SU-DHL-6 (cell line): Measurements from ENCODE around the gene MYRF.

Experiments
- H2AFZ ChIP-seq: fragments of 200-600 bp; sonication (generic); 2 replicates; pipeline ENCODE4 v1.6.1; 2014; ENCODE audit warnings: low read depth, mild to moderate bottlenecking, moderate library complexity, mixed read lengths, antibody characterized with exemption, low read length; ENCODE audit not compliant: severe bottlenecking
- H3F3A ChIP-seq: fragments of 200-600 bp; shearing (Covaris generic); 2 replicates; pipeline ENCODE4 v1.6.0; 2016; ENCODE audit warnings: antibody characterized with exemption, mild to moderate bottlenecking; ENCODE audit not compliant: insufficient read depth
- H3K27ac ChIP-seq: fragments of 200-600 bp; sonication (generic); 2 replicates; pipeline ENCODE4 v1.5.1; 2016; ENCODE audit warnings: low read depth, mild to moderate bottlenecking, low read length, moderate library complexity, mixed read lengths
- H3K27me3 ChIP-seq: fragments of 200-600 bp; sonication (generic), shearing (Covaris generic); 2 replicates; pipeline ENCODE4 v1.6.0; 2014; ENCODE audit warnings: mild to moderate bottlenecking, low read length
- H3K36me3 ChIP-seq: fragments of 200-600 bp; sonication (generic); 2 replicates; pipeline ENCODE4 v1.6.1; 2014; ENCODE audit warnings: mild to moderate bottlenecking, low read length, mixed read lengths
- H3K4me2 ChIP-seq: fragments of 300-600, 200-600 bp; shearing (Covaris generic), sonication (generic); 2 replicates; pipeline ENCODE4 v1.6.0; 2014; ENCODE audit warnings: low read length, low read depth, mild to moderate bottlenecking; ENCODE audit not compliant: poor library complexity, severe bottlenecking
- H3K4me3 ChIP-seq: fragments of 200-600 bp; sonication (generic); 2 replicates; pipeline ENCODE4 v1.5.1; 2014; ENCODE audit warnings: antibody characterized with exemption, low read length, mild to moderate bottlenecking, mixed read lengths; ENCODE audit not compliant: insufficient read depth, poor library complexity, severe bottlenecking
- H3K79me2 ChIP-seq: fragments of 200-600 bp; sonication (generic); 2 replicates; pipeline ENCODE4 v1.6.1; 2014; ENCODE audit warnings: mild to moderate bottlenecking, low read length, moderate library complexity; ENCODE audit not compliant: insufficient read depth
- H3K9ac ChIP-seq: fragments of 200-600 bp; sonication (generic); 2 replicates; pipeline ENCODE4 v1.7.0; 2014; ENCODE audit warnings: mild to moderate bottlenecking, low read length
- H3K9me2 ChIP-seq: fragments of 200-600 bp; sonication (generic); replicated peaks from 2 replicates; pipeline ENCODE4 v1.6.1; 2014; ENCODE audit warnings: low read length; ENCODE audit not compliant: insufficient read depth
- H3K9me3 ChIP-seq: fragments of 200-600 bp; sonication (generic); 2 replicates; pipeline ENCODE4 v1.6.1; 2014; ENCODE audit warnings: low read length, mixed read lengths; ENCODE audit not compliant: insufficient read depth
- H4K20me1 ChIP-seq: fragments of 200-600 bp; sonication (generic); 2 replicates; pipeline ENCODE4 v1.6.1; 2014; ENCODE audit warnings: low read depth, mild to moderate bottlenecking, antibody characterized with exemption, low read length, moderate library complexity, mixed read lengths
- EZH2phosphoT487 ChIP-seq: fragments of 200-600 bp; sonication (generic), shearing (Covaris generic); conservative IDR thresholded peaks from 2 replicates; pipeline ENCODE4 v1.6.1; 2018; ENCODE audit warnings: mild to moderate bottlenecking, antibody characterized with exemption, low read length, moderate library complexity, mixed read lengths
- TF ChIP-seq, protein P1 (sequence below): fragments of 200-600 bp; sonication (generic); IDR thresholded peaks from one replicate; pipeline ENCODE4 v1.5.1; 2017; ENCODE audit warnings: antibody characterized with exemption, mild to moderate bottlenecking, low read length, moderate library complexity; ENCODE audit not compliant: insufficient read depth, poor library complexity, severe bottlenecking

MYRF gene

DNA sequence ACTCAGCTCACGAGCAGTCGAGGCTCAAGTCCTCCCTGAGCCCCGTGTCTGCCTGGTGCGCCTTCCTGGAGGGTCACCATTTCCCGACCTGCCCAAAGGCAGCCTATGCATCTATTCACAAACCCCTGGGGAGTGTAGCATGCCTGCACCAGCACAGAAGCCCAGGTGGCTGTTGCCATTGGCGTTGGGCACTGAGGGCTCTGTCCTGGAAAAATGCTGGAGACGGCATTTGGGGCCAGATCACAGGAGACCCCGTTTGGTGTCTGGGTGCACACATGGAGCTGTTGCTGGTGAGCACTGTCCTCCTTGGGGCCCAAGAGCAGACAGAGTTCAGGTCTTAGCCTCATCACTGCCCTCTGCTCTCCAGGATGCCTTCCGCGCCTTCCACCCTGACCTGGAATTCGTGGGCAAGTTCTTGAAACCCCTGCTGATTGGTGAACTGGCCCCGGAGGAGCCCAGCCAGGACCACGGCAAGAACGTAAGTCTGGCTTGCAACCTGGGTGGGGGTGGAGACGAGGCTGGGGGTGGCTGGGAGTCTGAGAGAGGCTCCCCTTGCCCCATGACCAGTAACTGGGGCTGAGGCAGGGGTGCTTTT, 85.1 kb downstream of the MYRF start:
- H3F3A ChIP-seq = peaks cover 4% of the 10 kb centered on the region; the same call in 1 of the 2 replicates
- no peaks in the 10 kb centered on the region for H4K20me1 ChIP-seq
- no peaks in the 10 kb centered on the region for H3K27me3 ChIP-seq
- no peaks in the 10 kb centered on the region for H3K9me2 ChIP-seq
- H3K9ac ChIP-seq = no peak overlapping the region
- TF ChIP-seq, protein P1, sequence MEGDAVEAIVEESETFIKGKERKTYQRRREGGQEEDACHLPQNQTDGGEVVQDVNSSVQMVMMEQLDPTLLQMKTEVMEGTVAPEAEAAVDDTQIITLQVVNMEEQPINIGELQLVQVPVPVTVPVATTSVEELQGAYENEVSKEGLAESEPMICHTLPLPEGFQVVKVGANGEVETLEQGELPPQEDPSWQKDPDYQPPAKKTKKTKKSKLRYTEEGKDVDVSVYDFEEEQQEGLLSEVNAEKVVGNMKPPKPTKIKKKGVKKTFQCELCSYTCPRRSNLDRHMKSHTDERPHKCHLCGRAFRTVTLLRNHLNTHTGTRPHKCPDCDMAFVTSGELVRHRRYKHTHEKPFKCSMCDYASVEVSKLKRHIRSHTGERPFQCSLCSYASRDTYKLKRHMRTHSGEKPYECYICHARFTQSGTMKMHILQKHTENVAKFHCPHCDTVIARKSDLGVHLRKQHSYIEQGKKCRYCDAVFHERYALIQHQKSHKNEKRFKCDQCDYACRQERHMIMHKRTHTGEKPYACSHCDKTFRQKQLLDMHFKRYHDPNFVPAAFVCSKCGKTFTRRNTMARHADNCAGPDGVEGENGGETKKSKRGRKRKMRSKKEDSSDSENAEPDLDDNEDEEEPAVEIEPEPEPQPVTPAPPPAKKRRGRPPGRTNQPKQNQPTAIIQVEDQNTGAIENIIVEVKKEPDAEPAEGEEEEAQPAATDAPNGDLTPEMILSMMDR = no peak
- TF ChIP-seq EZH2phosphoT487 = no peak
- H2AFZ ChIP-seq = no peak overlapping the region
- no peak overlapping the region for H3K4me3 ChIP-seq
- no peaks in the 10 kb centered on the region for H3K9me3 ChIP-seq
- H3K36me3 ChIP-seq = no peaks in the 10 kb centered on the region
- H3K27ac ChIP-seq = no peak overlapping the region
- H3K79me2 ChIP-seq = 0 out of 2 replicates have a peak, but pooled peaks cover 4% of the 10 kb centered on the region
- no peak overlapping the region for H3K4me2 ChIP-seq
